OCI-LY7 (cell line): ENCODE results near the gene CYP19A1. TPM values are rescaled to one million over a fixed set of nuclear protein-coding genes. Genes with fewer than 3 reads are reported as not detected.

Experiments
- BruUV-seq: library from RNA; stranded (reverse); fragments of 400-500 nt; replicated peaks from 2 replicates; lab custom pipeline; 2021; lab: Mats Ljungman, UMichigan
- CTCF ChIA-PET: fragments of 300-600 bp; sonication (Branson Sonifier 250); formaldehyde crosslinking; loops from one replicate; lab custom pipeline; 2022; ENCODE audit warnings: antibody characterized with exemption; ENCODE audit not compliant: unreplicated experiment; lab: Charles Lee
- POLR2A ChIA-PET: fragments of 300-600 bp; sonication (Branson Sonifier 250); formaldehyde crosslinking; loops from one replicate; lab custom pipeline; 2022; ENCODE audit warnings: antibody characterized with exemption; lab: Charles Lee
- DNase-seq: peaks from one replicate; pipeline ENCODE4 v3.0.0-alpha.2; 2015; ENCODE audit warnings: low spot score
- H2AFZ ChIP-seq: fragments of 200-600 bp; sonication (generic), shearing (Covaris generic); 2 replicates; pipeline ENCODE4 v1.6.1; 2014; ENCODE audit warnings: mild to moderate bottlenecking, antibody characterized with exemption, low read length, moderate library complexity
- H3K27ac ChIP-seq: fragments of 200-600 bp; sonication (generic); 2 replicates; pipeline ENCODE4 v1.5.1; 2014; ENCODE audit warnings: mixed run types, low read depth, mild to moderate bottlenecking, moderate library complexity, low read length, inconsistent platforms; ENCODE audit not compliant: poor library complexity, severe bottlenecking
- H3K36me3 ChIP-seq: fragments of 200-600 bp; sonication (generic); 2 replicates; pipeline ENCODE4 v1.6.1; 2014; ENCODE audit warnings: mild to moderate bottlenecking, antibody characterized with exemption, low read length, moderate library complexity, mixed read lengths; ENCODE audit not compliant: insufficient read depth
- H3K4me1 ChIP-seq: fragments of 200-600 bp; sonication (generic); 2 replicates; pipeline ENCODE4 v1.5.1; 2014; ENCODE audit warnings: mild to moderate bottlenecking, low read length; ENCODE audit not compliant: insufficient read depth, poor library complexity, severe bottlenecking
- H3K4me2 ChIP-seq: fragments of 200-600 bp; sonication (generic); 2 replicates; pipeline ENCODE4 v1.6.1; 2014; ENCODE audit warnings: mild to moderate bottlenecking, low read length
- H3K4me3 ChIP-seq: fragments of 200-600 bp; sonication (generic); 2 replicates; pipeline ENCODE4 v1.5.1; 2014; ENCODE audit warnings: mild to moderate bottlenecking, low read depth, low read length; ENCODE audit not compliant: poor library complexity, severe bottlenecking
- H3K79me2 ChIP-seq: fragments of 200-600 bp; sonication (generic); 2 replicates; pipeline ENCODE4 v1.6.1; 2016; ENCODE audit warnings: low read depth, mild to moderate bottlenecking, low read length, moderate library complexity, mixed read lengths; ENCODE audit not compliant: insufficient read depth
- H3K9me2 ChIP-seq: fragments of 200-600 bp; sonication (generic); 2 replicates; pipeline ENCODE4 v1.6.1; 2016; ENCODE audit warnings: mild to moderate bottlenecking, low read length, mixed read lengths; ENCODE audit not compliant: insufficient read depth
- H3K9me3 ChIP-seq: fragments of 200-600 bp; sonication (generic); 2 replicates; pipeline ENCODE4 v1.6.1; 2014; ENCODE audit warnings: mild to moderate bottlenecking, mixed run types, low read length, mixed read lengths
- H4K20me1 ChIP-seq: fragments of 200-600 bp; sonication (generic); 2 replicates; pipeline ENCODE4 v1.6.1; 2014; ENCODE audit warnings: mild to moderate bottlenecking, antibody characterized with exemption, low read length, moderate library complexity, mixed read lengths; ENCODE audit not compliant: insufficient read depth
- CTCF ChIP-seq: fragments of 200-600 bp; sonication (generic); conservative IDR thresholded peaks from 2 replicates; pipeline ENCODE4 v1.5.1; 2014; ENCODE audit warnings: mild to moderate bottlenecking, antibody characterized with exemption, low read length, moderate library complexity, mixed read lengths
- EZH2phosphoT487 ChIP-seq: fragments of 200-600 bp; sonication (generic); IDR thresholded peaks from 2 replicates; pipeline ENCODE4 v1.6.1; 2018; ENCODE audit warnings: low read depth, borderline replicate concordance, mild to moderate bottlenecking, mixed run types, antibody characterized with exemption, low read length, moderate library complexity, mixed read lengths
- intact Hi-C: fragments of 100-400 bp; cut with micrococcal nuclease; formaldehyde crosslinking; loops from one replicate; pipeline ENCODE4 v1.10.0; 2022; ENCODE audit not compliant: unreplicated experiment
- total RNA-seq, 2 experiments: library from RNA; depleted of rRNA in 1 of 2; stranded (reverse); fragments of >200 nt in 1 of 2; shearing (Covaris generic) in 1 of 2; gene quantifications; 2 replicates each; pipeline ENCODE4 v1.2.3, GENCODE V29; 2014 to 2022

Gene CYP19A1
- total RNA-seq, 2 experiments from 2014 or later: 0.13 TPM; not detected in 1

GRCh38 chr15:51378406-51378805 is 40.0 kb upstream of the CYP19A1 start:
- Histone ChIP-seq H3K9me3 (no peaks in the 10 kb centered on the region), H3K27ac (no peak overlapping the region), H3K36me3 (no peaks in the 10 kb centered on the region), H2AFZ (no peak overlapping the region), H3K4me2 (no peak overlapping the region), H3K79me2 (no peaks in the 10 kb centered on the region), H3K4me3 (no peak overlapping the region), H4K20me1 (no peaks in the 10 kb centered on the region), H3K4me1 (no peaks in the 10 kb centered on the region), H3K9me2 (no peaks in the 10 kb centered on the region)
- DNase-seq: no peak
- TF ChIP-seq CTCF (no peak), EZH2phosphoT487 (no peak)
- intact Hi-C loops: no loop called here
- no TSS peak for BruUV-seq
- ChIA-PET CTCF (no interaction called here), POLR2A (no interaction called here)

- ChIA-PET CTCF (no interaction called here), POLR2A (no interaction called here)
- TF ChIP-seq EZH2phosphoT487: no peak
- TF ChIP-seq CTCF: no peak
- Histone ChIP-seq H4K20me1 (no peaks in the 10 kb centered on the region), H2AFZ (no peak overlapping the region), H3K4me2 (no peak overlapping the region), H3K4me3 (no peak overlapping the region), H3K79me2 (no peaks in the 10 kb centered on the region), H3K27ac (no peak overlapping the region), H3K9me2 (no peaks in the 10 kb centered on the region), H3K9me3 (no peaks in the 10 kb centered on the region), H3K36me3 (no peaks in the 10 kb centered on the region), H3K4me1 (no peaks in the 10 kb centered on the region)
- intact Hi-C loops: no loop called here
- no TSS peak for BruUV-seq
- DNase-seq: no peak
Measured at GRCh38 chr15:51377038-51377786, 38.8 kb upstream of the CYP19A1 start.

GRCh38 chr15:51375966-51376640 is 37.7 kb upstream of the CYP19A1 start:
- ChIA-PET CTCF (no interaction called here), POLR2A (interaction anchor here (0.6 kb wide), 1 partner anchor 1787 kb away, joined by 5 read pairs; no protein-coding TSS in a partner anchor)
- Histone ChIP-seq H3K79me2 (no peaks in the 10 kb centered on the region), H3K27ac (no peak overlapping the region), H3K4me2 (no peak overlapping the region), H3K9me3 (no peaks in the 10 kb centered on the region), H2AFZ (no peak overlapping the region), H3K9me2 (no peaks in the 10 kb centered on the region), H3K4me1 (no peaks in the 10 kb centered on the region), H3K36me3 (no peaks in the 10 kb centered on the region), H4K20me1 (no peaks in the 10 kb centered on the region), H3K4me3 (no peak overlapping the region)
- intact Hi-C loops: no loop called here
- no peak for TF ChIP-seq CTCF
- TF ChIP-seq EZH2phosphoT487: no peak
- no peak for DNase-seq
- BruUV-seq: no TSS peak
